Stomach (tissue), 9 donors: ENCODE data around the gene KRT80. TPM values are rescaled to one million over a fixed set of nuclear protein-coding genes. Genes with fewer than 3 reads are reported as not detected.
A peak's percentile ranks its signal among the peaks of the same experiment; 100 is the strongest.

Experiments
- DNase-seq, 2 donors: peaks; one replicate each; pipeline versions ENCODE4 v3.0.0 to v3.0.0-alpha.2; 2013 to 2019
- H3K27ac ChIP-seq, 5 donors: fragments of 200-600 bp in 4 of 5; sonication (generic) in 4 of 5; one replicate each; pipeline ENCODE4 v1.5.1; 2013 to 2019; ENCODE audit warnings: mild to moderate bottlenecking in 1 of 5, moderate library complexity in 1 of 5
- H3K27me3 ChIP-seq, 3 donors: fragments of 200-600 bp; sonication (generic); one replicate each; pipeline ENCODE4 v1.5.1; 2017 to 2019; ENCODE audit warnings: mixed run types in 1 of 3
- H3K36me3 ChIP-seq, 4 donors: fragments of 200-600 bp; sonication (generic); 1 replicate in 3 of 4; 2 replicates in 1 of 4; pipeline ENCODE4 v1.5.1; 2016 to 2019
- H3K4me1 ChIP-seq, 4 donors: fragments of 200-600 bp; sonication (generic); one replicate each; pipeline ENCODE4 v1.5.1; 2016 to 2019
- H3K4me3 ChIP-seq, 4 donors: fragments of 200-600 bp; sonication (generic) in 3 of 4; one replicate each; pipeline ENCODE4 v1.5.1; 2016 to 2019; ENCODE audit warnings: mild to moderate bottlenecking in 1 of 4
- H3K9me3 ChIP-seq, 4 donors: fragments of 200-600 bp; sonication (generic); one replicate each; pipeline ENCODE4 v1.5.1; 2016 to 2019
- EP300 ChIP-seq: sonication (generic); formaldehyde crosslinking; IDR thresholded peaks from one replicate; pipeline ENCODE4 v1.6.1; 2017; ENCODE audit warnings: antibody characterized with exemption
- POLR2A ChIP-seq, 4 donors: fragments of 450-650 bp; IDR thresholded peaks; one replicate each; pipeline ENCODE4 v1.6.1; 2016; ENCODE audit warnings: antibody characterized with exemption in 4 of 4, control low read depth in 2 of 4, mild to moderate bottlenecking in 1 of 4, moderate library complexity in 1 of 4
- POLR2AphosphoS5 ChIP-seq, 3 donors: sonication (generic); formaldehyde crosslinking; IDR thresholded peaks; one replicate each; pipeline ENCODE4 v1.6.1; 2016; ENCODE audit warnings: antibody characterized with exemption in 3 of 3
- WGBS, 5 donors: extraction: QIAGEN DNeasy Blood & Tissue Kit in 3 of 5; methylation state at CpG; one replicate each; pipeline versions ENCODE4 v1.1.5 to v1.1.7; 2013 to 2018; 5-methylcytosine and 5-hydroxymethylcytosine counted together
- intact Hi-C: fragments of 100-400 bp; cut with DNase I; formaldehyde crosslinking; loops from one replicate; pipeline ENCODE4 v1.15.1; 2023; ENCODE audit warnings: low total_unique reads
- polyA plus RNA-seq, 3 donors: library from polyadenylated mRNA; stranded (reverse); fragments of 200-250 nt; gene quantifications; one replicate each; pipeline ENCODE4 v1.2.3, GENCODE V29; 2013
- total RNA-seq, 5 donors: library from RNA; depleted of rRNA; stranded (reverse); fragments of >200 nt; gene quantifications; one replicate each; pipeline versions ENCODE4 v1.1.0 to v1.2.3, GENCODE V29; 2014 to 2016
- TF ChIP-seq, protein P1 (sequence below), 7 experiments: fragments of 450-650 bp in 4 of 7; fragments of 200-600 bp in 3 of 7; sonication (generic) in 3 of 7; IDR thresholded peaks; one replicate each; pipeline ENCODE4 v1.5.1; 2016 to 2019; ENCODE audit warnings: antibody characterized with exemption in 7 of 7, control low read depth in 2 of 7, mild to moderate bottlenecking in 1 of 7
- donor health status: healthy with polysubstance abuse.
- donor health status: Bipolar disorder and iron deficiency.
- donor health status: healthy.

Gene KRT80
- total and polyA plus RNA-seq, 8 donors, result 0.29 to 3.7 (median 0.45) TPM; not detected in 3

DNA sequence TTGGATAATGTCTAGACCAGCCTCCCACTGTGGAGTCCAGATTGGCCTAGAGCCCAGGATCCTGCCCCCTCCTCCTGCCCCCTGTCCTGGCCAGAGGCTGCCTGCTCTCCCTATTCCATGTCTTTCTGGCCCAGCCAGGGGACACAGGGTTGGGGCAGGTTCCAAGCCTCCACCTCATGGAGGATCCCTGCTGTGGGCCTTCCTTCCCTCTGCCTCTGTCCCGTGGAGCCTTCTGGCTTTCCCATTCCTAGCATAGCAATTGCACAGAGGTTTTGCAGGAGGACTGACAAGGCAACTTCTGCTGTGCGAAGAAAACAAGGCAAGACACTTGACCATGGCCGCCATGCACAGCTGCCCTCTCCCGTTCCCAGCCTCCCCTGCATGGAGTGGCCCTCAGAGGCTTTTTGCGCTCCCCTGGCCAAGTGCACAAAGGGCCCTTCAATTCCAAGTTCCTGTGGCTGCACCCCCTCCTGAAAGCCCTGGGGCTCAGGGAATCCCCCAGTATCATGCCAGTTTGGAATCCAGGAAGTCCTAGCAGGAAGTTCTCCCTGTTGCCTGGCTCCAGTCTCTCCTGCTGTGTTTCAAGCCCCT is 42.1 kb downstream of the KRT80 start:
- H3K4me3 ChIP-seq, result no peak overlapping the region
- H3K4me1 ChIP-seq, result peaks cover 44 to 68% (median 61%) of the 10 kb centered on the region in 4 donors
- peak overlapping the region; percentile 74 to 92 (median 88) for H3K27ac ChIP-seq
- no peaks in the 10 kb centered on the region for H3K9me3 ChIP-seq
- H3K36me3 ChIP-seq, result no peaks in the 10 kb centered on the region
- intact Hi-C loops, result loop anchor here (5.0 kb wide), 1 partner anchor 728 kb away; no protein-coding TSS in a partner anchor
- TF ChIP-seq POLR2AphosphoS5 (IDR thresholded peaks at IDR 0.05) (no peak), EP300 (no peak), POLR2A (IDR thresholded peaks at IDR 0.05) (no peak)
- TF ChIP-seq, protein P1, sequence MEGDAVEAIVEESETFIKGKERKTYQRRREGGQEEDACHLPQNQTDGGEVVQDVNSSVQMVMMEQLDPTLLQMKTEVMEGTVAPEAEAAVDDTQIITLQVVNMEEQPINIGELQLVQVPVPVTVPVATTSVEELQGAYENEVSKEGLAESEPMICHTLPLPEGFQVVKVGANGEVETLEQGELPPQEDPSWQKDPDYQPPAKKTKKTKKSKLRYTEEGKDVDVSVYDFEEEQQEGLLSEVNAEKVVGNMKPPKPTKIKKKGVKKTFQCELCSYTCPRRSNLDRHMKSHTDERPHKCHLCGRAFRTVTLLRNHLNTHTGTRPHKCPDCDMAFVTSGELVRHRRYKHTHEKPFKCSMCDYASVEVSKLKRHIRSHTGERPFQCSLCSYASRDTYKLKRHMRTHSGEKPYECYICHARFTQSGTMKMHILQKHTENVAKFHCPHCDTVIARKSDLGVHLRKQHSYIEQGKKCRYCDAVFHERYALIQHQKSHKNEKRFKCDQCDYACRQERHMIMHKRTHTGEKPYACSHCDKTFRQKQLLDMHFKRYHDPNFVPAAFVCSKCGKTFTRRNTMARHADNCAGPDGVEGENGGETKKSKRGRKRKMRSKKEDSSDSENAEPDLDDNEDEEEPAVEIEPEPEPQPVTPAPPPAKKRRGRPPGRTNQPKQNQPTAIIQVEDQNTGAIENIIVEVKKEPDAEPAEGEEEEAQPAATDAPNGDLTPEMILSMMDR (IDR thresholded peaks at IDR 0.05), result no peak
- 71 to 88% (median 81%) methylated on average over 5 of the region's 5 CpGs for WGBS, 5 donors
- H3K27me3 ChIP-seq, result peaks cover 0 to 12% (median 9%) of the 10 kb centered on the region in 3 donors
- peak in 1 of 2 donors; percentile 37 for DNase-seq

DNA sequence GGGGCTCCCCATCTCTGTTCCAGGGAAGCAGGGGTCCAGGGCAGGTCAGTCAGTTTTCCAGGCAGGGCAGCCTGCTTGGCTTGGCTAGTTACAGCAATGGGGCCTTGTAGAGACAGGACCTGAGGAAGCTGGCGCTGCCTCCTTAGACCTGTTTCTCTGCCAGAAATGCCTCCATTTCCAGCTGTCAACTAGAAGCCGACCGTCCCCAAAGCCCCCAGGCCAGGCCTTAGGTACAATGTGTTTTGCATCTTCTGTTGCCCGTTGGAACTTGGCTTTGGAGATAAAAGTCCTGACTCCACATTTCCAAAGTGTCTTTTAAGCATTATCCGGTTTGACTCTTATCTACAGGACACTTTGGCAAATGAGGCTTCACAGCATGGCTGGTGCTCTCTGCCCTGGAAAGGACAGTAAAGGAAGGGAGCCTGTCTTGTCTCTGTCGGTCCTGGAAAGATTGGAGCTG is 42.6 kb downstream of the KRT80 start:
- no peaks in the 10 kb centered on the region for H3K9me3 ChIP-seq
- peak overlapping the region; percentile 74 to 92 (median 88) for H3K27ac ChIP-seq
- H3K4me3 ChIP-seq, result no peak overlapping the region
- DNase-seq, result no peak
- TF ChIP-seq POLR2AphosphoS5 (IDR thresholded peaks at IDR 0.05) (no peak), POLR2A (IDR thresholded peaks at IDR 0.05) (no peak), EP300 (no peak)
- TF ChIP-seq, protein P1 (IDR thresholded peaks at IDR 0.05), result no peak
- peaks cover 0 to 12% (median 9%) of the 10 kb centered on the region in 3 donors for H3K27me3 ChIP-seq
- H3K36me3 ChIP-seq, result no peaks in the 10 kb centered on the region
- 44 to 64% (median 55%) methylated on average over 5 to 6 of the region's 6 CpGs for WGBS, 5 donors
- intact Hi-C loops, result no loop called here
- H3K4me1 ChIP-seq, result peaks cover 45 to 70% (median 62%) of the 10 kb centered on the region in 4 donors

DNA sequence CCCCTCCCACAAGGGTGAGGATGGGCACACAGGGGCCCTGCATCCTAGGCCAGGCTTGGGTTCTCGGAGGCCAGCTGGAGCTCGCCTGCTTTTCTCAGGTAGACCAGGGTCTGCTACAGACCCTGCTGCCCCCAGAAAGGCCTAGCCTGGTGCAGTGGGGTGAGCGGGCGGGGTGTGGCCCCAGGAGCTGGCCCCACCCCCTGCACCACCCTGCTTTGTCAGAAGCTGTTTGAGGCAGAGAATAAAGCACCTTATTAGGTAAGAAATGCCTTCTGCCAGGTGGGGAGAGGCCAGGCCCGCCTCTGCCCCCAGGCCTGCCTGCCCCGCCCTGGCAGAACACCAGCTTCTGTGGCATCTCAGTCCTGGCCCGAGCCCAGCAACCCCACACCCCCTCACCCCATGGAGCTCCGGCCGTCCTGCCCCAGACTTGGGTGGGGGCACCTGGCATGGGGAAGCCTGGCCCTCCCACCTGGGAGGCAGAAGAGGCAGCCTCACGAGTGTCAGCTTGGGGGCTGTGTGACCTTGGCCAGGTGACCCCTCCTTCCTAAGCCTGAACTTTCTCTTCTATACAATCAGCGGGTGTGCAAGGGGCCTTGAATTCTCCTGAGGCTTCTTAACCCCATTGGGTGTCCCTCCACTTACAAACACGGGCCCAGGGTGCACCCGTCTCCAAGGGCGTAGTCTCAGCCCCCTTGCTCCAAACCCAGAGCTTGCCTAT is 43.2 kb downstream of the KRT80 start:
- H3K4me3 ChIP-seq, result no peak overlapping the region
- intact Hi-C loops, result no loop called here
- H3K36me3 ChIP-seq, result no peaks in the 10 kb centered on the region
- peak overlapping the region; percentile 85 to 92 (median 88) for H3K27ac ChIP-seq
- H3K9me3 ChIP-seq, result no peaks in the 10 kb centered on the region
- H3K4me1 ChIP-seq, result peaks cover 45 to 73% (median 62%) of the 10 kb centered on the region in 4 donors
- H3K27me3 ChIP-seq, result peaks cover 0 to 12% (median 9%) of the 10 kb centered on the region in 3 donors
- DNase-seq, result peak; percentile 86 to 94
- TF ChIP-seq POLR2AphosphoS5 (IDR thresholded peaks at IDR 0.05), result peak in 1 of 3 donors; percentile 51
- no peak for TF ChIP-seq EP300
- WGBS, 5 donors, result 42 to 57% (median 49%) methylated on average over 11 to 14 of the region's 14 CpGs

DNA sequence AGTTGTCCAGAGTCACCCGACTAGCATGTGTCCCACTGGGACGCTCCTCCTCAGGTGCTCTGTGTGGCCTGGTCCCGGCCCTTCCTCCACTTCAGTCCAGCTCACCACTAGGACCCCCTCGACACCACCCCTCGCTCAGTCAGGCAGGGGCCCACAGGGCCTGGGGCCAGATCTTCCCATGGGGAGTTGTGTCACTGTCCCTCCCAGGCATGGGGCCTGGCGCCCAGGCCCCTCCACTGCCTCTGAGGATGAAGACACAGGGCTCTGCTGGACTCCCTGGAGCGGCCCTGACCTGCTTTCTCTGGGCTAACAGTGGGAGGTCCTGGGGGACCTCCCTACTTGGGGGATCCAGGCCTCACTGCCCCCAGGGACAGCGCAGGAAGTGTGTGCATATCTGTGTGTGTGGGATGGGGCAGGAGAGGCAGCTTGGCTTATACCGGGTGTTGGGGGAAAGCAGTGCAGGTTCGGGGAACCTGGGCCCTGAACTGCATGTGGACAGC is 43.8 kb downstream of the KRT80 start:
- intact Hi-C loops, result no loop called here
- TF ChIP-seq POLR2AphosphoS5 (IDR thresholded peaks at IDR 0.05) (no peak), EP300 (no peak), POLR2A (IDR thresholded peaks at IDR 0.05) (no peak)
- TF ChIP-seq, protein P1 (IDR thresholded peaks at IDR 0.05), result no peak
- H3K4me1 ChIP-seq, result peaks cover 45 to 73% (median 61%) of the 10 kb centered on the region in 4 donors
- 58 to 88% (median 65%) methylated on average over 6 to 10 of the region's 10 CpGs for WGBS, 5 donors
- H3K27ac ChIP-seq, result peak overlapping the region; percentile 85 to 92 (median 88)
- no peaks in the 10 kb centered on the region for H3K9me3 ChIP-seq
- no peak for DNase-seq
- H3K27me3 ChIP-seq, result peaks cover 0 to 11% (median 9%) of the 10 kb centered on the region in 3 donors
- no peaks in the 10 kb centered on the region for H3K36me3 ChIP-seq
- H3K4me3 ChIP-seq, result no peak overlapping the region
